SK-N-SH (cell line): ENCODE data around the gene MPDZ.
"Not testable (repeated sequence)": the region's sequence is repeated elsewhere in the genome, so short reads cannot be mapped to it uniquely, and the experiment has no call there.

Experiments
- CTCF ChIP-seq: fragments of 200-600 bp; sonication (generic); IDR thresholded peaks from 2 replicates; pipeline ENCODE4 v1.6.1; 2017; ENCODE audit warnings: antibody characterized with exemption, mild to moderate bottlenecking, moderate library complexity
- EZH2phosphoT487 ChIP-seq: fragments of 200-600 bp; sonication (generic); IDR thresholded peaks from 2 replicates; pipeline ENCODE4 v1.6.1; 2017; ENCODE audit warnings: low read depth, mixed run types, mild to moderate bottlenecking, antibody characterized with exemption, moderate library complexity, borderline replicate concordance
- POLR2AphosphoS5 ChIP-seq: IDR thresholded peaks from 2 replicates; pipeline ENCODE4 v1.6.1; 2012; ENCODE audit warnings: low read depth, low read length
- RAD21 ChIP-seq: IDR thresholded peaks from 2 replicates; pipeline ENCODE4 v1.6.1; 2012; ENCODE audit warnings: mild to moderate bottlenecking, low read length
- TEAD4 ChIP-seq: IDR thresholded peaks from 2 replicates; pipeline ENCODE4 v1.4.0; 2012; ENCODE audit warnings: mild to moderate bottlenecking, borderline replicate concordance; ENCODE audit not compliant: insufficient read depth
- ZBTB33 ChIP-seq: IDR thresholded peaks from 2 replicates; pipeline ENCODE4 v1.4.0; 2012; ENCODE audit warnings: low read depth, borderline replicate concordance

- not testable (repeated sequence) for TF ChIP-seq RAD21, TEAD4, CTCF, EZH2phosphoT487, ZBTB33, POLR2AphosphoS5
Observed at GRCh38 chr9:13222733-13223132, 56.8 kb downstream of the MPDZ start.
